ENCODE results near the gene SLC25A27.

DNA sequence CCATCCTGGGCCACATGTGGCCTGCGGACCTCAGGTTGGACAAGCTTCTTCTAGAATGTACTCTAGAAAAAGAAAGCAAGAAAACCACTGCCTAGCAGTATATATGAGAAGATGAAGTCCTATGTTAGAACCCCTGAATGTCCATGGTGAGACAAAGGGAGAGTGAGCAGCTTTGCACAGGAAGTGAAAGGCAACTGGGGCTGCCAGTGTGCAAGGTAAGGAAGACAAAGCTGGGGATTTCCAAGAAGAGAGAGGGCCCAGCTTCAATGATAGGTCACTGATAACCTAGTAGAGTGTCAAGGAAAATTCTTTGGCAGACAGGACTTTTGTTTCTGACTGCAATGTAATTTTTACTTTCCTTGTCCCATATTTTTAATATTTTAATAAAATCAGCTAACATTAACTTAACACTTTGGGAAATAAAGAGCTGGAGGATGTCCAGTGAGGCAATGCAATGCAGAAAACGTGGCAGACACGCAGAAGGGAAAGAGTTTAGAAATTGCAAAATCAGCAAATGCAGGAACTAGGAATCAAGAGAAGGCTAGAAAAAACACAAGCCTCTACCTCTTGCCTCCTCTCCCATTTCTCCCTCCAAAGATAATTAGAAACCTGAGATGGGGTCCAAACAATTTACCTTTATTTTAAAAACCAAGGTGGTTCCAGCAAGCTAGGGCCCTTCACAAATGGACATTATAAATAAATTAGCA, 47.5 kb upstream of the SLC25A27 start:
- TF ChIP-seq, protein P1, sequence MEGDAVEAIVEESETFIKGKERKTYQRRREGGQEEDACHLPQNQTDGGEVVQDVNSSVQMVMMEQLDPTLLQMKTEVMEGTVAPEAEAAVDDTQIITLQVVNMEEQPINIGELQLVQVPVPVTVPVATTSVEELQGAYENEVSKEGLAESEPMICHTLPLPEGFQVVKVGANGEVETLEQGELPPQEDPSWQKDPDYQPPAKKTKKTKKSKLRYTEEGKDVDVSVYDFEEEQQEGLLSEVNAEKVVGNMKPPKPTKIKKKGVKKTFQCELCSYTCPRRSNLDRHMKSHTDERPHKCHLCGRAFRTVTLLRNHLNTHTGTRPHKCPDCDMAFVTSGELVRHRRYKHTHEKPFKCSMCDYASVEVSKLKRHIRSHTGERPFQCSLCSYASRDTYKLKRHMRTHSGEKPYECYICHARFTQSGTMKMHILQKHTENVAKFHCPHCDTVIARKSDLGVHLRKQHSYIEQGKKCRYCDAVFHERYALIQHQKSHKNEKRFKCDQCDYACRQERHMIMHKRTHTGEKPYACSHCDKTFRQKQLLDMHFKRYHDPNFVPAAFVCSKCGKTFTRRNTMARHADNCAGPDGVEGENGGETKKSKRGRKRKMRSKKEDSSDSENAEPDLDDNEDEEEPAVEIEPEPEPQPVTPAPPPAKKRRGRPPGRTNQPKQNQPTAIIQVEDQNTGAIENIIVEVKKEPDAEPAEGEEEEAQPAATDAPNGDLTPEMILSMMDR (IDR thresholded peaks at IDR 0.05; ENCODE audit: insufficient read depth, low read length, poor library complexity, severe bottlenecking): no peak
- no peak for TF ChIP-seq EZH2phosphoT487 (conservative IDR thresholded peaks at IDR 0.05; ENCODE audit: low read length)

All from SU-DHL-6 (cell line).